HT1080 (cell line): ENCODE results near the gene CDK15. TPM values are rescaled to one million over a fixed set of nuclear protein-coding genes. Genes with fewer than 3 reads are reported as not detected.
A peak's percentile ranks its signal among the peaks of the same experiment; 100 is the strongest.
"Not testable (repeated sequence)": the region's sequence is repeated elsewhere in the genome, so short reads cannot be mapped to it uniquely, and the experiment has no call there.

Source experiments
- DNase-seq: peaks from one replicate; pipeline ENCODE4 v3.0.0-alpha.2; 2015; ENCODE audit warnings: low read depth
- polyA plus RNA-seq, 2 experiments: library from polyadenylated mRNA; depleted of rRNA; stranded (reverse); fragments of >200 nt; gene quantifications; 2 replicates each; pipeline ENCODE4 v1.2.3, GENCODE V29; 2015
- total RNA-seq: library from RNA; depleted of rRNA; stranded (reverse); fragments of >200 nt; shearing (Covaris generic); gene quantifications from 2 replicates; pipeline ENCODE4 v1.2.3, GENCODE V29; 2014; rRNA removed

Gene CDK15
- total RNA-seq: 0.72 TPM in 1 of 2 replicates, not detected in the other
- polyA plus RNA-seq (2015; cell fraction: cytosol; rRNA removed): 1.2 and 1.9 TPM in 2 replicates
- polyA plus RNA-seq (2015; cell fraction: nucleus; rRNA removed): 1.7 and 2.0 TPM in 2 replicates

DNA sequence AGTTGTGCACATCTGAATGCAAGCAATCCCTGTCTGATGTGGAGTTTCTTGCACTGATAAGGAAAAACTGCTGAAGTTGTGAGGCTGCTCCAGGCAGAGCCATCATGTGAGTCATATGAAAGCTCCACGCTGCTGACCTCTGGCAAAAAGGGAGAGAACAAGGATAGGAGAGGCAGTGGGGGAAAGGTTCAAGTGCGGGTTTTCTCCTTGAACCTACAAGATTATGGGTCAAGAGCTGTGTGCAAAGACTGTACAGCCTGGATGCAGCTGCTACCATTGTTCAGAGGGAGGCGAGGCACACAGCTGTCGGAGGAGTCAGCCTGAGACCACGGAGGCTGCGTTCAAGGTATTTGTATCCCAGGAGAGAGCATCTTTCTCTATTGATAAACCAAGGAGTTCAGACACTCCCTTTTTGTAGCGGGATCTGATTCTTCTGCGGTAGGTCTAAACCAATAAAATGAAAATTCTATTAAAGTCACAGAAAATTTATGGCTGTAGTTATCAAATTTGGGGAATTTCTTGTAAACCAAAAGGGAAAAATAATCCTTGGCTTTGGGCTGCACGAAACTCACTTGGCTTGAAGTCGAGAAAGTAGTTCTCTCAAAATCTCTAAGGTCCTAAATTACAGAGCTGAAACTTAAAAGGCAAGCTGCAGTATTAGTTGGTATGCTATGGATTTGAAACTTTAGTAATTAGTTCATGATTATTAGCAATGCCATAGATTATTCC lies at the start of gene CDK15:
Gene CDK15 (plus strand): TSS at position 96 of the 729 bp plus-strand sequence. CDS start 128 bp downstream, at position 224.
- DNase-seq: peak; percentile 36

GRCh38 chr2:201758234-201758633 lies 48.1 kb upstream of the CDK15 start:
- DNase-seq: no peak

GRCh38 chr2:201758873-201759272 lies 47.5 kb upstream of the CDK15 start:
- DNase-seq: no peak

DNA sequence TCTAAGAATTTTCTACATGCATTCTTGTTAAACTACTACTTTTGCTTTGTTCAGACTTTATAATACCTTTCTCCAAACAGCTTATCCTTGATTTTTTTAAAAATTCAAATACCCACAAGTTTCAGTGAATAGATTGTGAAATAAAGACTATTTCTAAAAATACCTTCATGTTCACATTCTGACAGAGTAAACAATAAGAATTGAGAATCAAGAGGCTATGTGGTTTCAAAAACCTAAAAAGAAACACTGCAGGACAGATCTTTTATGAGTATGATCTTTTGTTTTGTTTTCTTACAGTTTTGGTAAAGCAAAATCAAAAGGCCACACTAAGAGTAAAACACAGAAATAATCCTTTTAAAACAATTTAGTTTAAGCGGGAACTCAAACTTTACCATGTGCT lies 46.8 kb upstream of the CDK15 start:
- no peak for DNase-seq

- no peak for DNase-seq
Observed at GRCh38 chr2:201761101-201761500, 45.2 kb upstream of the CDK15 start.

- DNase-seq: not testable (repeated sequence)
Observed at GRCh38 chr2:201764469-201764868, 41.9 kb upstream of the CDK15 start.

DNA sequence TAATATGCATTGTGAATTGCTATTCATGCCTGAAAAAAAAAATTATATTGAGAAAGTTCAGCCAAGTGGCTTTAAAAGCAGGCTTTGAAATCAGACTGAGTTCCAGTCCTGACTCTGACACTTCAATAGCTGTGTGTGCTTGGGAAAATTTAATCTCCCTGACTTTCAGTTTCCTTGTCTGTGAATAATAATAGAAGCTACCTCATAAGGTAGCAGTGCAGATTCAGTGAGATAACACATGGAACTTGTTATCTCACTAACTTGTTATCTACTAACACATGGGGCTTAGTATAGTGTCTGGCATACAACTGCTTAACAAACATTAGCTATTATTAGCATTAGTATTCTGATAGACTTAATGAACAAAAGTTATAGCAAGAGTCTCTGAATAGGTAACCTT lies 40.5 kb upstream of the CDK15 start:
- no peak for DNase-seq

- no peak for DNase-seq
Observed at GRCh38 chr2:201768918-201769317, 37.4 kb upstream of the CDK15 start.

GRCh38 chr2:201769666-201770373 lies 36.5 kb upstream of the CDK15 start:
- DNase-seq: no peak

DNA sequence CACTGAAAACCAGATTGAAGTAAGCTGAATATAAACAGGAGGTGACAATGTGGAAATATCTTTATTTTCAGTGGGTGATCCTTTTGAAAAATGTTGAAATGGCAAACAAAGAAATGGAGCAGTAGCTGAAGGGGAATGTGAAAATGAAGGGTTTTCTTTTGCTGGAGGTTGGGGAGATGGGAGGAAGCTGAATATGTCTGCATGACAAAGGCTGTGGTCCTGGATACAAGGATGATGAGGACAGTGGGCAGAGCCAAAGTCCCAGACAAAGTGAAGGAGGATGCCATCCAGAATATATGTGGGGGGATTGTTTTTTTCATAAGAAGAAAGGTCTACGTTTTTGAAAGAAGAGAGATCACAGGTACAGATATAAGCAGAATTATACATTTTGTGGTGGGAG lies 32.3 kb upstream of the CDK15 start:
- DNase-seq: no peak

DNA sequence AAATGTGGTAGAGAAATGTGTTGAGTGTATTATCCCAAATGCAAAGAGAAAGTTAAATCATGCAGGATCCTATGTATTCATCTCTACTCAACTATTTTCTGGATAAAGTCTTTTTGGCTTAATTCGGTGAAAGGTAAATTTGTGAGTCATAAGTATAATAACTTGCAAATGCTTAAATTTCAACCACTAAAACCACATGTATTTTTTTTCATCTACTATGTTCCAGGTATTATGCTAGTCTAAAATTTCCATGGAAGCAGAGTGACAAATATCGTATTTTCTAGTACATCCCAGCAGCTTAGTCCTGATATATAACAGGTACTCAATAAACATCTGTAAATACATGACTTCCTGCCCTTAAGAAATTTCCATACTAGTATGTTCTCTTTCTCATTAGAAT lies 31.8 kb upstream of the CDK15 start:
- DNase-seq: peak; percentile 11

DNA sequence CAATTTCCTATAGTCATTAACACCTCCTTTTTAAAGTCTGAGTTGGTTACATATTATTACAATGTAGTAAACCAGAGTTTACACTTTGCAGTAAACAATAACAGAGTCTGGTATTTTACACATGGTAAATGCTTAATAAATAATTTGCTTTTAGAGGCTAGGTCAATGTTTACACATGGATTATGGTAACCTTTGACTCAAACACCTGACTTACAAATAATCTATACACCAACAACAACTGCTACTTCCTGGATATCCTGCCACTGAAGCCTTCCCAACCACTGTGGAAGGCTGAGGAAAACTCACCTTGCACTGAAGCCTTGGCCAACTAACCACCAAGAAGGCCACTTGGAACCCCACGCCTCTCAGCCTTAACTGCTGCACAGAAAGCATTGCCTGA lies 31.0 kb upstream of the CDK15 start:
- DNase-seq: no peak

DNA sequence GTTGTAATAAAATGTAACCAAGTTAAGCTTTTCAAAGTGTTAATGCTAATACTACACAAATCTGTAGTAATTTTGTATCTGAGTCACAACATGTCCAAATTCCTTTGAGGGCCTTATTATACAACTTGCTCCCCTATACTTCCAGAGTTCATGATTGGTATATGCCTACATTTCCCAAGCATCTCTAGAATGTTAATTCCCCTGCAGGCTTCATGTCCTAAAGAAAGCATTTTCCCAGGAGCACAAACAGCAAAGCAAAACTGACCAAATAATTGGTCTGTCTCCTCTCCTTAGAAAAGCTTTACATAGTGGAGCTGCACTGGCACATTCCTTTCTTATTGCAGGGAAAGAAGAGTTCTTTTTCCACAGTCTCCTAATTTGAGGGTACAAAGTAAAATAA lies 29.3 kb upstream of the CDK15 start:
- no peak for DNase-seq

- DNase-seq: no peak
Observed at GRCh38 chr2:201777869-201778268, 28.5 kb upstream of the CDK15 start.

- peak; percentile 6 for DNase-seq
Observed at GRCh38 chr2:201779901-201780673, 26.2 kb upstream of the CDK15 start.

GRCh38 chr2:201780674-201781493 lies 25.5 kb upstream of the CDK15 start, which contains the start of gene ALS2:
TSS of gene ALS2 (minus strand) at chr2:201780933. CDS start at chr2:201768885, 12,048 bp downstream.
- DNase-seq: peak; percentile 99

DNA sequence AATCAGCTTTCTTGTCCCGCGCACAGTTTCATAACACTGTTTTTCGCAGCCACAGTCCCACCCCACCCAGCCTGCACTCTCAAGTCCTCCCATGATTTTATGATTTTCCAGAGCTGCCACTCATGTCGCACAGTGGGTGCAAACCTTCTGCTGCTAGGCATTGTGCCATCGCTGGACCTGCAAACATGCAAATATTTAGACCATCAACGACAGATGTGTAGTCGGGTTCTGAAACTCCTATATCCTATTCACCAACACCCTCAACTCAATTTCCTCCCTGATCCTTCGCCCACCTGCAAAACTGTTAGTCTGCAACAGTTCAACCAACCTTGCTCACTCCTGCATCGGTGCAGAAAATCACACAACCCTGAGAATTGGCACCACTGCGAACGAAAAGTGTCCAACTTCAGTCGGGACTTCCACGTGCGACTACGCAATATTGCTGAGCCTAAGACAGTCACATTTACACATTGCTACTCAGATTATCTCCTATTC lies 24.7 kb upstream of the CDK15 start:
- DNase-seq: no peak

- no peak for DNase-seq
Observed at GRCh38 chr2:201784563-201784962, 21.8 kb upstream of the CDK15 start.

DNA sequence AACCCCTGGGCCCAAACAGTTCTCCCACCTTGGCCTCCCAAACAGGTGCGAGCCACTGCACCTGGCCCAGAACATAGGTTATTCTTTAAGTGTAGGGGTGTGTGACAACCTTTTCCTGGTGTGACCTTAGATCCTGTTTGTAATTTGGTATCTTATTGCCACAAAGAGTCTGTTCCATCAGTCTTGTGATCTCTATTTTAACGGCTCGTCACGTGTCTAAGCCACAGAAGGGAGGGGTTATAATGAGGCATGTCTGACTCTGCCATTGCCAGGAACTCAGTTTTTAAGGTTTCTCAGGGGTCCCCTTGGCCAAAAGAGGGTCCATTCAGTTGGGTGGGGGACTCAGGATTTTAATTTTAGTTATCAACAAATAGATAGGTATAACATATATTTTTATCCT lies 21.2 kb upstream of the CDK15 start:
- no peak for DNase-seq

DNA sequence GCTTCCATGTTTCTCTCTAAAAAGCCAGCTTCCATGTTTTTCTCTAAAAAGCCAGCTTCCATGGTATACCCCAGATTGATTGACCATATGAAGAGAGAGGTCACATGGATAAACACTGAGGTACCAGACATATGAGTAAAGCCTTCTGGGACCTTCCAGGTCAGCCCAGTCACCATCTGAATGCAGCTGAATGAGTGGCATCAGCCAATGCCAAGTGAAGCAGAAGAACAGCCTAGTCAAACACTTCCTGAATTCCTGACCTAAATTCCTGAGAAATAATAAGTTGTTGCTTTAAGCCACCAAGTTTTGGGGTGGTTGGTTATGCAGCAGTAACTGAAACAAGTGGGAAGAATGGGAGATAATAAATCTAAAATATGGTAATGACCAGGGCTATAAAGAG lies 19.9 kb upstream of the CDK15 start:
- DNase-seq: peak; percentile 9

DNA sequence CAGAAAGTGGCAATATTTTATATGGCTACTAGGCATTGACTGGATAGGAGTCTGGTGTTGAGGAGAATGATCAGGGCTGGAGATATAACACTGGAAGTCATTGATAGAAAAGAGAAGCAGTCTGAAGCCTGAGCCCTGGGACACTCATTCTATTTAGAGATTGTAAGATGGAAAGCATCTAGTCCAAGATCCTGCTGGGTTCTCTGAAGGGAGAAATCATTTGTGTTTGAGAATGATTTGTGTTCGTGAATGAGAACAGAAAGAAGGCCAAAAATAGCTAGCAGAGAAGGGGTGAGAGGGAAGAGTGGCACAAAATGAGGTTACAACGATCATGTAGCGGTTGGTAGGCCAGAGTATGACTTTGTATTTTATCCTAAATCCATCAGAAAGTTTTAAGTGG lies 18.0 kb upstream of the CDK15 start:
- DNase-seq: no peak
